ENCODE data around the gene SS18L1. TPM values are rescaled to one million over a fixed set of nuclear protein-coding genes. Genes with fewer than 3 reads are reported as not detected.
A peak's percentile ranks its signal among the peaks of the same experiment; 100 is the strongest.

SS18L1 gene
- total and polyA plus RNA-seq, 3 donors from 2014 or later: 16.2 to 69.5 (median 54.6) TPM

- DNase-seq: peak; percentile 68
- no peak overlapping the region for H3K27ac ChIP-seq
- no peaks in the 10 kb centered on the region for H3K9me3 ChIP-seq
- intact Hi-C loops (cut with DNase I; ENCODE audit: low total_unique reads): no loop called here
- H3K4me3 ChIP-seq: no peak overlapping the region
- 53 to 81% methylated on average over 9 to 24 of the region's 24 CpGs for WGBS, 2 donors
- TF ChIP-seq POLR2A (IDR thresholded peaks at IDR 0.05) (no peak), CTCF (IDR thresholded peaks at IDR 0.05) (peak; percentile 49 to 73 (median 55))
- H3K27me3 ChIP-seq: no peaks in the 10 kb centered on the region
- H3K36me3 ChIP-seq (ENCODE audit: low read depth, missing control alignments): no peaks in the 10 kb centered on the region
- H3K4me1 ChIP-seq: peaks cover 6% of the 10 kb centered on the region
Observed at GRCh38 chr20:62156592-62157386, 13.2 kb downstream of the SS18L1 start.

DNA sequence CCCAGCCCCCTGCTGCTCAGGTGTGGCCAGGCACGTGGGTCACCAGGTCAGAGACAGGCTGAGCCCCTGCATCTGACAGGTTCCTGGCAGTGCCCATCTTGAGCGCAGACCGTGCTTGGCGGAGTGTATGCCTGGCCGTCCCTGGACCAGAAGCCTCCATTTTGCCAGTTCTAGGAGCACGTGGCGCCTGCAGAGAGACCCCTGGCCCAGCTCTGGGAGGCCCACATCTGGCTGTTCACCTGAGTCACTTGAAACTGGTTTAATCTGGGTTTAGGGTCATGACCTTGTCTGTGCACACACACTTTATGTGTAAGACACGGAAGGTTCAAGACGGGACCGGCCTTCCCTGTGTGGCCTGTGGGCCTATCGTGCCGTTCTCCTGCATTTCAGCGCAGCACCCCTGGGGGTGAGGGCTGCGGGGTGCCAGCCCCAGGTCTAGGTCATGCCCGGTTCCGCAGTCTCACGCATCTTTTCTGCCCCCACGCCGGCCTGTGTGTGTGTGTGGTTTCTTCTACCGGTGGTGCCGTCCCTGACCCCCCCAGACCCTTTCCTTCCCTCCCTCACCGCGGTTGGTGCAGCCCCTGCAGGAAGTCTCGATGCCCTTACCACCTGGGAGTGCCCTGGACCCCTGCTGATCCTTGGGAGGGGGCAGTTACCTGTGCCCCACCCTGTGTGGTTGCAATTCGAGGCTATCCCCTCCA, 14.0 kb downstream of the SS18L1 start:
- no peak overlapping the region for H3K4me3 ChIP-seq
- no peak for TF ChIP-seq POLR2A (IDR thresholded peaks at IDR 0.05)
- TF ChIP-seq CTCF (IDR thresholded peaks at IDR 0.05): no peak
- DNase-seq: no peak
- no peak overlapping the region for H3K27ac ChIP-seq
- 90 to 91% methylated on average over 16 to 25 of the region's 25 CpGs for WGBS, 2 donors
- H3K27me3 ChIP-seq: no peaks in the 10 kb centered on the region
- intact Hi-C loops (cut with DNase I; ENCODE audit: low total_unique reads): no loop called here
- H3K4me1 ChIP-seq: peaks cover 6% of the 10 kb centered on the region
- no peaks in the 10 kb centered on the region for H3K9me3 ChIP-seq
- H3K36me3 ChIP-seq (ENCODE audit: low read depth, missing control alignments): no peaks in the 10 kb centered on the region

DNA sequence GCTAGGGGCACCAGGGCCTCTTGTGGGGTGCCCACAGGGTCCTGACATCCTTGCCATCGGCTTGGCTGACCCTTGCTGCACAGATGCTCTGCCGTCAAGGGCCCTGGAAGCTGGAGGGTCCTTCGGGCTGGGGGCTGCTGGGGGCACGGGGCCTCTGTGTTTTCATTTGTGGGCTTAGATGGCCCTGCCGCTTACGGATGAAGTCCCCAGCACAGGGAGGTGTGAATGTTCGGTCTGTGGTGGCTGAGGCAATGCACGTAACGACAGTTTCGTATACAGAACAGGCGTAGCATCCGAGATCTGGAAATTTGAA, 14.5 kb downstream of the SS18L1 start:
- WGBS, 2 donors: 97% methylated on average over 7 to 12 of the region's 12 CpGs
- no peaks in the 10 kb centered on the region for H3K27me3 ChIP-seq
- no peaks in the 10 kb centered on the region for H3K36me3 ChIP-seq (ENCODE audit: low read depth, missing control alignments)
- no peak overlapping the region for H3K27ac ChIP-seq
- TF ChIP-seq CTCF (IDR thresholded peaks at IDR 0.05): no peak
- no peak for TF ChIP-seq POLR2A (IDR thresholded peaks at IDR 0.05)
- H3K4me1 ChIP-seq: peaks cover 6% of the 10 kb centered on the region
- H3K4me3 ChIP-seq: no peak overlapping the region
- no peaks in the 10 kb centered on the region for H3K9me3 ChIP-seq
- no peak for DNase-seq
- intact Hi-C loops (cut with DNase I; ENCODE audit: low total_unique reads): no loop called here

GRCh38 chr20:62158541-62158940, 15.0 kb downstream of the SS18L1 start:
- Histone ChIP-seq H3K36me3 (ENCODE audit: low read depth, missing control alignments) (no peaks in the 10 kb centered on the region), H3K4me1 (peaks cover 6% of the 10 kb centered on the region), H3K27ac (no peak overlapping the region), H3K9me3 (no peaks in the 10 kb centered on the region), H3K27me3 (no peaks in the 10 kb centered on the region), H3K4me3 (no peak overlapping the region)
- 91 to 92% methylated on average over 18 to 22 of the region's 22 CpGs for WGBS, 2 donors
- TF ChIP-seq CTCF (IDR thresholded peaks at IDR 0.05) (no peak), POLR2A (IDR thresholded peaks at IDR 0.05) (no peak)
- intact Hi-C loops (cut with DNase I; ENCODE audit: low total_unique reads): no loop called here
- no peak for DNase-seq

Data from testis (tissue), 3 donors.